Measurements from ENCODE around the gene STK32A. TPM values are rescaled to one million over a fixed set of nuclear protein-coding genes. Genes with fewer than 3 reads are reported as not detected.

Gene STK32A
- total RNA-seq, 1 experiment from 2014 or later, result 1.3 TPM

DNA sequence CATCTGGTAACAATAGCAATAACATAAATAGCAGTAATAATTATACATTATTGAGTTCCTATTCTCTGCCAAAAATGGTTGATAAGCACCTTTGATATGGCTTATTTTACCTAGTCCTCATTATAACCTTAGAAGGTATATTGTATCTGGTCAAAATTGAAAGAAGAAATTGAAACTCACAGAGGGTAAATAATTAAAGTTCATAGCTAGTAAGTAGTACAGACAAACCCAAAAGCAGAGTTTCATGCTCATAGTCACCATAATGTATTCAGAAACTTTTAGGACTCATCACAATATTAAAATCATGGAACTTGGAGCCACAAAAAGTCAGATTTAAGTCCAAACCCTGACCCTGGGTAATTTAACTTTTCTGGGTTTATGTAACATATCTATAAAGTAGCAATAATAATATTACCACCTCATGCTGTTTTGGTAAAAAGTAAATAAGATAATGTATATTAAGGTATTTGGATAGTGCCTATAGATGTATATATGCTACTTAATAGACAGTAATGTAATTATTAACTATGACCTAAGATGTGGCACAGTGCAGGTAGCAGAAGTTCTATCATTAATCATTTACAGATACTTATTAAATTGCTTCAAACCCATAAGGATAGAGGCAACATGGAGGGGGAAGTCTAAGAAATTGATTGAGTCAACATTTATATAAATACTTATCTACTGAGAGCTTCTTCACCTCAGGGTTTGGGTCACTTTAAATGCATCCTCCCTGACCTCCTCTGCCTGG lies 32.4 kb downstream of the STK32A start:
- H3K23ac ChIP-seq (ENCODE audit: insufficient read length, low read depth, low read length), result no peak overlapping the region
- H4K8ac ChIP-seq (replicated peaks; ENCODE audit: insufficient read length, low read depth, low read length), result no peak overlapping the region
- no peak overlapping the region for H2BK120ac ChIP-seq (ENCODE audit: low read depth, low read length, poor library complexity, severe bottlenecking)
- no peak overlapping the region for H2BK5ac ChIP-seq (ENCODE audit: insufficient read length, low read length)
- no peak overlapping the region for H3K14ac ChIP-seq (ENCODE audit: insufficient read depth, low read length)
- Mint-ChIP-seq H3K27me3 (ENCODE audit: low read depth) (no peaks in the 10 kb centered on the region), H3K36me3 (ENCODE audit: insufficient read depth in 1 of 3, low read depth in 3 of 3) (peaks cover 0 to 9% (median 5%) of the 10 kb centered on the region in 3 experiments; a peak in 3 of 7 replicates), H3K4me3 (no peak overlapping the region), H3K27ac (no peak overlapping the region), H3K9me3 (peaks cover 8% of the 10 kb centered on the region in 2 experiments), H3K4me1 (peaks cover 9 to 12% of the 10 kb centered on the region in 2 experiments)
- H3T11ph ChIP-seq (ENCODE audit: low read length), result no peak overlapping the region
- DNase-seq, result no peak
- H3K79me2 ChIP-seq (ENCODE audit: insufficient read depth, low read length), result no peaks in the 10 kb centered on the region
- TF ChIP-seq CTCF (conservative IDR thresholded peaks at IDR 0.05), result no peak
- H4K20me1 ChIP-seq (ENCODE audit: control insufficient read depth, insufficient read depth, insufficient read length), result no peaks in the 10 kb centered on the region
- no peak overlapping the region for H3K4ac ChIP-seq (ENCODE audit: low read depth, low read length)
- H3K23me2 ChIP-seq (ENCODE audit: insufficient read length, low read depth, low read length, poor library complexity, severe bottlenecking), result no peaks in the 10 kb centered on the region
- H3K27me3 ChIP-seq (ENCODE audit: insufficient read depth, low read length), result no peaks in the 10 kb centered on the region
- no peak overlapping the region for H2BK15ac ChIP-seq (ENCODE audit: low read depth, low read length)
- H3K18ac ChIP-seq (ENCODE audit: insufficient read length, low read depth, low read length), result no peak overlapping the region
- no peak overlapping the region for H2AFZ ChIP-seq (ENCODE audit: low read length)
- H3K56ac ChIP-seq (ENCODE audit: insufficient read length, low read depth, low read length), result no peak overlapping the region
- H3K4me2 ChIP-seq (ENCODE audit: insufficient read depth, insufficient read length, low read length), result no peak overlapping the region
- H3K4me1 ChIP-seq (ENCODE audit: insufficient read depth, low read length), result no peaks in the 10 kb centered on the region
- H4K91ac ChIP-seq (ENCODE audit: insufficient read length, low read depth, low read length), result no peak overlapping the region
- no peaks in the 10 kb centered on the region for H3K9me3 ChIP-seq (ENCODE audit: control insufficient read depth, low read depth, low read length)
- no peaks in the 10 kb centered on the region for H3K79me1 ChIP-seq (ENCODE audit: insufficient read depth, low read depth, low read length, poor library complexity, severe bottlenecking)
- H2BK12ac ChIP-seq (ENCODE audit: insufficient read length, low read depth, low read length), result no peak overlapping the region
- H3K9ac ChIP-seq (ENCODE audit: extremely low read depth, insufficient read length, low read length), result no peak overlapping the region
- no peak overlapping the region for H2AK5ac ChIP-seq (ENCODE audit: insufficient read length, low read length)
- H4K5ac ChIP-seq (ENCODE audit: insufficient read length, low read depth, low read length), result no peak overlapping the region
- H3K27ac ChIP-seq (ENCODE audit: insufficient read length, low read depth, low read length), result no peak overlapping the region
- no peak overlapping the region for H2BK20ac ChIP-seq (ENCODE audit: low read depth, low read length, poor library complexity, severe bottlenecking)

Measured in H9 (cell line).